Glomerular endothelial cell (primary cell): ENCODE data around the gene GTF2B. TPM values are rescaled to one million over a fixed set of nuclear protein-coding genes. Genes with fewer than 3 reads are reported as not detected.
"Not testable (repeated sequence)": the region's sequence is repeated elsewhere in the genome, so short reads cannot be mapped to it uniquely, and the experiment has no call there.

Experiments used
- DNase-seq: peaks from one replicate; pipeline ENCODE4 v3.0.0-alpha.2; 2011; ENCODE audit warnings: low read depth, low spot score; ENCODE audit errors: extremely low read depth
- total RNA-seq: library from RNA; depleted of rRNA; stranded (reverse); fragments of >200 nt; gene quantifications from 2 replicates; pipeline ENCODE4 v1.2.3, GENCODE V29; 2015

The GTF2B gene
- total RNA-seq, 1 donor from 2014 or later, result 24.5 TPM

DNA sequence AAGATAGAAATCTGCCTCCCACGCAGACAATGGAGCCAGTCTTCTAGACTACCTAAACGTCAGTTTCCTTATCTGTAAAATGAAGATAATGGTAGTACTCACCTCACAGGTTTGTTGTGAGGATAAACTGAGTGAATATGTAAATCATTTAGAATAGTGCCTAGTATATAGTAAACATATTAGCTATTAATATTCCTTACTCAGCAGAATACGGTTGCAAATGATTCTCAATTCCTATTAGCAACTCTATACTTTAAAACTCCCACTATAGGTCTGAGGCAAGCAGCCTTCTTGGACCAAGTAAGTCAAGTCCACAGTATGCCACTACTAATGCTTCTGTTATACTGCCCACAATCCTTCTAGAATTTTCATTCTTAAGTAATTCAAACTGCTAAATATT is 5.4 kb downstream of the GTF2B start:
- DNase-seq, result no peak

DNA sequence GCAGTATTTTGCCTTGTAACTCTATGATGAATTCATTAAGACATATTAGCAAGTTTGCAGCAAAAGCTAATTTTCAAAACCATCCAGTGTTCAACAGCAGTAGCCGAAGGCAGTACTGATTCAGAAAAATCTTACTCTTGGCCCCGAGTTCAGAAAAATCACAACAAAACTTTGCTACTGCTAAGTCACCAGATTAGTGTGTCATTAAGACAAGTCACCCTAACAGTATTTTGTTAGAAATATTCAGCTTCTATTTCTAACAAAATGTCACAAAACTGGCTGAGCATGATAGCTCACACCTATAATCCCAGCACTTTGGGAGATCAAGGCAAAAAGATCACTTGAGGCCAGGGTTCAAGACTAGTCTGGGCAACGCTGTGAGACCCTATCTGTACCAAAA is 8.2 kb downstream of the GTF2B start:
- DNase-seq, result no peak

DNA sequence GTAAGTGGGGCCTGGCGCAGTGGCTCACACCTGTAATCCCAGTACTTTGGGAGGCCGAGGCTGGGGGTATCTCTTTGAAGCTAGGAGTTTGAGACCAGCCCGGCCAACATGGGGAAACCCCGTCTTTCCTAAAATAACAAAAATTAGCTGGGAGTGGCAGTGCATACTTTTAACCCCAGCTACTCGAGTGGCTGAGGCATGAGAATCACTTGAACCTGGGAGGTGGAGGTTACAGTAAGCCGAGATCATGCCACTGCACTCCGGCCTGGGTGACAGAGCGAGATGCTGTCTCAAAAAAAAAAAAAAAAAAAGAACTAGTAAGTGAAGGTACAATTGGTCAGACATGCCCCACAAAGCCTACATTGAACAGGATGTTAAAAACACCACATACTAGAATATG is 10.7 kb downstream of the GTF2B start:
- DNase-seq, result not testable (repeated sequence)

DNA sequence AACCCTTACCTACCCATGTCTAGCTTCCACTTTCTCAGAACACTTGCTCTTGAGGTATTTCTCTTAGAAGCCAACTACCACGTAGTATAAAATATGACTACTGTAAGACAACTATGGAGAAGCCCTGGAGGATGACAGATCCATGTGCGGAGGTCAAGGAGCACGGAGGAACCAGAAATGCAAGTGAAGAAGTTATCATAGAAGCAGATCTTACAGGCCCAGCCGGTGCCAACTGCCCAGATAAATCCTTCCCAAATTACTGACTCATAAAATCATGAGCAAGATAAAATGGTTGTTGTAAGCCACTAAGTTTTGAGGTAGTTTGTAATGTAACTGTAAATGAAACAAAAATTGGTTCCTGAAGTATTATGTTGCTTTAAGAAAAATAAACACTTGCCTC is 12.6 kb downstream of the GTF2B start:
- DNase-seq, result no peak

DNA sequence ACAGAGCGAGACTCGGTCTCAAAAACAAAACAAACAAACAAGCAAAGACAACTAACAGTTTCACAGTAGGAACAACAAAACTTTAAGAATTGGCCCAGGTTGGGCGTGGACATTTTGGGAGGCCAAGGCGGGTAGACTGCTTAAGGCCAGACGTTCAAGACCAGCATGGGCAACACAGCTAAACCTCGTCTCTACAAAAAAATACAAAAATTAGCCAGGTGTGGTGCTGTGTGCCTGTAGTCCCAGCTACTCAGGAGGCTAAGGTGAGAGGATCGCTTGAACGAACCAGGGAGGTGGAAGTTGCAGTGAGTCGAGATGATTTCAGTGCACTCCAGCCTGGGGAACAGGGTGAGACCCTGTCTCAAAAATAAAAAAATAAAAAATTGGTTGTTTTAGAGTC is 13.5 kb downstream of the GTF2B start:
- no peak for DNase-seq

DNA sequence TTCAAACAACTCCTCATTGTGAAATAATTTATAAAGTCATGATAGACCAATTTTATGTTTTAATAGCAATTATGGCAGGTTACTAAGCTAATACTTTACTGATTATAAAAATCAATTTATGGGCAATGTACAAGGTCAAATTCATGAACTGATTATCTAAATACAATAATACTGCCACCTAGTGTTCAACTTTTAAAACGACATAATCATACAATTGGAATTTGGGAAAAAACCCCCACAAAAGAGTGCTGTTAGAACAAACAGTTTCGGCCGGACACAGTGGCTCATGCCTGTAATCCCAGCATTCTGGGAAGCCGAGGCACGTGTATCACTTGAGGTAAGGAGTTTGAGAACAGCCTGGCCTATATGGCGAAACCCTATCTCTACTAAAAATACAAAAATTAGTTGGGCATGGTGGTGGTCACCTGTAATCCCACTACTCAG is 14.0 kb downstream of the GTF2B start:
- DNase-seq, result peak; percentile 9

DNA sequence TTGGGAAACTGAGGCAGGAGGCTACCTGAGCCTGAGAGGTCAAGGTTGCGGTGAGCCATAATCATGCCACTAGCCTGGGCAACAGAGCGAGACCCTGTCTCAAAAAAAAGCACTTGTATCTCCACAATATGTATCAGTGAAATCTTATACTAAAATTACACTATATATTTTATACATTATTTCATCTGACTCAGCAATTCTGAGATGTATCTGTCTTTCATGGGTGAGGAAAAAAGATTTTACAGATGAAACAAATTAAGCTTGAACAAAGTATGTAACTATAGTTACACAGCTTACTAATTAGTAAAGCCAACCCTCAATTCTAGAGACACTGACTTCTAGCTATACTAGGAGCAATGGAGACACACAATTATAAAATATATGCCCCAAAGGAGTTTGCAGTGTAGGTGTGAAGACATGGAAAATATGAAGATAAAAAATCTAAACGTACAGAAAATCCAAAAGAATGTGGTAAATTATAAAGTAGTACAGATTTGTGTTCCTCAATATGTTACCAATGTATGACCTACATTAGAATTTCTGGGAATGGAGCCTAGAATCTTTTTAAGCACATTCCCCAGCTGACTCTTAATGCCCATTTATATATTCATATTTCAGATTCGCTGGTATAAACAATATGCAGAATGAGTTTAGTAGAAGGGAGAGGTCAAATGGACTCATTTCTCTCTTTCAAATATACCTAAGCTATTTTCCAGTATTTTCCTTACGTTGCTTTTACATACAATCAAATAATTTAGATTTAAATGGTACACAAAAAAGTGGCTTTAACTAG is 14.6 kb downstream of the GTF2B start:
- DNase-seq, result no peak

DNA sequence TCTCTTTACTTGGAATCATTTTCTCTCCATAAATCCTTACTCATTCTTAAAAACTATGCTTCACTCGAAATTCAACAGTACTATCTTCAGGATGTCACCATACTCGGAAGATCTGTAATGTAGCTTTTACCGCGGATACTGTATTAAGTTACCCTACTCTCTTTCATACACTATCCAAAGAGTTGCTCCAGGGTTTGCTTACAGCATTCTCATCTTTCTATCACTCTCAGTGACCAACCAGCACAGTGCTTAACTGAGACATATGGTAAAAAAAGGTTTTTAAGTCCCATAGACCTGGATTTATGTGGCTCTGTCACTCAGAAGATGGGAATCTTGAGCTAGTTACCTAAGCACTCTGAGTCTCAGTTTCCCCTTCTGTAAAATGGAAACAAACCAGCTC is 15.8 kb downstream of the GTF2B start:
- no peak for DNase-seq

DNA sequence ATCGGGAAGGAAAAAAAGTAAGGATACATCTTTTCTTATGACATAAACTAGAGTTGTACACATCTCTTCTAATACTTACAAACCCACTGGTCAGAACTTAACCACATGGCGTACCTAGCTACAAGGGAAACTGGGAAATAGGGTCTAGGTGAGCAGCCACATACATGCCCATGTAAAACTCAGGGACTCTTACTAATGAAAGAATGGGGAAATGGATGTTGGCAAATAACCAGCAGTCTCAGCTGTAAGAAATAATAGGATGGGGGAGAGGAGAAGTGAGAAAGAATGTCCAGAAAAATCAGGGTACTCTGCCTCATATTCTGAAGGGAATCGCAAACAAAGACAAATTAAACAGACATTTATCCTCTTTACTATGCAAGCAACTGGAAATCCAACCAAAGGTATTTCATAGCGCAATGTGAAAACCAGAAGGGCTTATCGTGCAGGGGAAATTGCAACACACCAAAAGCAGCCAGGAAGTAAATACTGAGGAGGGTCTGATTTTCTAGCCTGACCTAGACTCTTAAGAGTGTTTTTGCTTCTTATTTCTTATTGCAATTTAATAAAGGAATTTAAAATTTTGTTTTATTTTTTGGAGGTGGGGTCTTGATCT is 17.5 kb downstream of the GTF2B start:
- no peak for DNase-seq

DNA sequence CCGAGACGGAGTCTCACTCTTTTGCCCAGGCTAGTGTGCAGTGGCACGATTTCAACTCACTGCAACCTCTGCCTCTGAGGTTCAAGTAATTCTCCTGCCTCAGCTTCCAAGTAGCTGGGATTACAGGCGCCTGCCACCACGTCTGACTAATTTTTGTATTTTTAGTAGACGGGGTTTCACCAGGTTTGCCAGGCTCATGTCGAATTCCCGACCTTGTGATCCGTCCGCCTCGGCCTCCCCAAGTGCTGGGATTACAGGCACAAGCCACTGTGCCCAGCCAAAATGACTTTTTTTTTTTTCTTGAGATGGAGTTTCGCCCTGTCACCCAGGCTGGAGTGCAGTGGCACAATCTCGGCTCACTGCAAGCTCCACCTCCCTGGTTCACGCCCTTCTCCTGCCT is 21.7 kb downstream of the GTF2B start:
- DNase-seq, result not testable (repeated sequence)

DNA sequence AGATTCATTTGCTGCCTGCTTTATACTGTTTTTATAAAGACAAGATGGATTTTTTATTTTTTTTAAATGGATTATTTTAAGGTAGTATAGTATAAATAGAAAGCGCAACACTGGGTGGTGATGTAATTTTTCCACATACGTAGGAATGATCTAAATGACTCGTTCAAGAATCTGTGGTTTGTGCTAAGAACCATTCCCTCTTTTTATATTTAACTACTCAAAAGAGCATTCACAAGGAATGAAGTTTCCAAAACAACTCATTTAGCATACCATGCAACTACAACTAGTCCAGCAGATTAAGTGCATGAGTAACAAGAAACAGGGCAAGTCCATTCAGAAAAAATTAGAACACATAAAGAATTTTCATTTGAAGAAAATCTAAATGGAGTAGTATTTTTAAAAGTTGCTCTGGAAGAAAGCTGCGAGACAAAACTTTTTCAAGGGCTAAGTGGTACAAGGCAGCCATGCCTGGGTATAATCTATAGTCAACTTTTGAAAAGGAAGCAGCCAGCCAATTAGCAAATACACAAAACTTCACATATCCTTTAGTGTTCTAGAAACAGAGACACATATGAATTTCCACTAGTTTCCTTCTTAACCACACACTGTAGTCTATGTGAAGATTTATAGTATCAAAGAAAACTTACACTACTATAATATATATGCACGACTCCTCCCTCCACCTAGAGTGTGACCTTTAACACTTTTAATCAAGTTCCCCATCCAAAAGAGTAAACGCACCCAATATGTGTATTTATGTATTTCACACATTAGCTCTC is 23.4 kb downstream of the GTF2B start:
- DNase-seq, result no peak

DNA sequence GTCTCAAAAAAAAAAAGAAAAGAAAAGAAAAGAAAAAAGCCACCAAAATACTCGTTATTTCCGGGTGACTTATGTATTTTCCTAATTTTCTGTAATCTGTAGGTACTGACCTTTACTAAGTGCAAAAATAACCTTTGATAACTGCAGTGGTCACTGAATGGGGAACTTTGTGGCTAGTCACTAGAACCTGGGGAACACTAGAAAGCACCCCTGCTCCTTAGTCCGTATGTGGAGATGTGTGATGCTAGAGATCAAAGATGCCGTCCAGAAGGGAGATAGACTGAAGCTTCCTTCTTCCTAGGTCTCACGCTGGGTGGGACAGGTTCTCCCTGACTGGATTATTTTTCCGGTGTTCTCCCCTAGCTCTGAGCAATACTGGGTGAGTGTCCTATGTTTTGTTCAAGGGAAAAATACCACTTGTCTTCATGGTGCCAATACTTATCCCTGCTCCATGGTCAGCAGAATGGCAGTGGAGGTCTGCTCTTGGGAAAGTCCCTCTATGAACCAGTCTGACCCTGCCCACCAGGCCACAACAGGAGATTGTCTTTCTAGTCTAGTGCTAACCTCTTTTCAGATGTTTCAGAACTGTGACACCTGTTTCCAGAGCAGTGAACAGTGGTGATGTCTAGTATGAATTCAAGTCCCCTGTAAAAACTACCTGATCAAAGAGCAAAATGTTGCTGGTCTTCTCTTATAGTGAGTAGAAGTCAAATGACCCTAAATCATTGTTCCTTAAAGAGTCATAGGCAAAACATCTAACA is 39.9 kb downstream of the GTF2B start:
- DNase-seq, result no peak

DNA sequence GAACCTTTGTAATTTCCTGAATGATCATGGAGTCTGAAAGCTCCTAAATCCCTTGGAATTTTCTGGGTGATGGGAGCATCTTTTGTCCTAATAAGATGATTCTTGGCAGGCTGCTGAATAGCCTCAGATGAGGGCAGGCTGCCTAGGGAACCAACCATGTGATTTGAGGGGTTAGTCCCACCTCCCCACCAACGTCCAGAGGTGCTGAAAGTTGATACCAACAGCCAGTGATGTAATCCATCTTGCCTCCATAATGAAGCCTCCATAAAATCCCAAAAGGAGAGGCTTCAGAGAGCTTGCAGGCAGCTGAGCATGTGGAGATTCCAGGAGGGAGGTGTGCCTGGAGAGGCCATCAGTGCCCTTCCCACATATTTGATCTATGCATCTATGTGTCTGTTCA is 43.7 kb downstream of the GTF2B start:
- no peak for DNase-seq

DNA sequence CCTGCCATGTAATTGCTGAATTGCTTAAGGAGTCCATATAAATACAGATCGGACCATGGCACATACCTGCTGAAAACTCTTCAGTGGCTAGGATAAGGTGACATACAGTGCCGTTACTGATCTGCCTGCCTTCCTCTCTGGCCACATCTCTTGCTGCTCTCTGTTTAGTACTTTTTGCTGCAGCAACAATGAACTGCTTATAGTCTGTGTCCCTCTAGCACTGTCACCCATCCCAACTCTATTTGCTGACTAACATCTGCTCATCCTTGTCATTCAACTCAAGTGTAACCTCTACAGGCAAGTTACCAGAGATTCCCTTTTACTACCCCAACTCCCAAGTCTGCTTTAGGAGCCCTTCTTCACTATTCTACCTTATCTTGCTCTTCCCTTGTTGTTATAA is 65.6 kb downstream of the GTF2B start:
- DNase-seq, result no peak

DNA sequence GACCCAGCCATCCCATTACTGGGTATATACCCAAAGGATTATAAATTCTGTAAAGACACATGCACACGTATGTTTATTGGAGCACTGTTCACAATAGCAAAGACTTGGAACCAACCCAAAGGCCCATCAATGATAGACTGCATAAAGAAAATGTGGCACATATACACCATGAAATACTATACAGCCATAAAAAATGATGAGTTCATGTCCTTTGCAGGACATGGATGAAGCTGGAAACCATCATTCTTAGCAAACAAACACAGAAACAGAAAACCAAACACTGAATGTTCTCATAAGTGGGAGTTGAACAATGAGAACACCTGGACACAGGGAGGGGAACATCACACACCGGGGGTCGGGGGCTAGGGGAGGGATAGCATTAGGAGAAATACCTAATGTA is 71.7 kb downstream of the GTF2B start:
- DNase-seq, result not testable (repeated sequence)

DNA sequence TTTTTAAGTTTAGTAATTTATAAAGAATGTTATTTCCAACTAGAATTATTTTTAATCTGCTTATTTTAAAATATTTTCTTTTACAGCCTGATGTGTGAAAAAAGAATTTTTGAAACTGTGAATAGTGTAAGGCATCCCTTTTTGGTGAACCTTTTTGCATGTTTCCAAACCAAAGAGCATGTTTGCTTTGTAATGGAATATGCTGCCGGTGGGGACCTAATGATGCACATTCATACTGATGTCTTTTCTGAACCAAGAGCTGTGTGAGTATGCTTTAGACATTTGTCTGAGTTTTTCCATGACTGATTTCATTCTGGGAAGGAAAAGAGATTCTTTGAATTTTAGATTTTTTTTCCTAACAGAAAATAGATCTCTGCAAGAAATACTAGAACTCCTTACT is 77.9 kb downstream of the GTF2B start:
- DNase-seq, result no peak

DNA sequence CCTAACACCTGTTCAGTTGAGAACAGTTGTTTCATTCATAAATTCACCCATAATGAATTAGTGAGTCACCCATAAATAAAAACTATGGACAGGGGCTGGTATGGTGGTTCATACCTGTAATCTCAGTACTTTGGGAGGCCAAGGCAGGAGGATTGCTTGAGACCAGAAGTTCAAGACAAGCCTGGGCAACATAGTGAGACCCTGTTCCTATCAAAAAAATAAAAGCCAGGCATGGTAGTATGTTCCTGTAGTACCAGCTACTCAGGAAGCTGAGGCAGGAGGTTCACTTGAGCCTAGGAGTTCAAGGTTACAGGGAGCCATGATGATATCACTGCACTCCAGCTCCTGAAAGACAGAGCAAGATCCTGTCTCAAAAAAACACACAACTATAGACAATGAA is 79.0 kb downstream of the GTF2B start:
- no peak for DNase-seq

DNA sequence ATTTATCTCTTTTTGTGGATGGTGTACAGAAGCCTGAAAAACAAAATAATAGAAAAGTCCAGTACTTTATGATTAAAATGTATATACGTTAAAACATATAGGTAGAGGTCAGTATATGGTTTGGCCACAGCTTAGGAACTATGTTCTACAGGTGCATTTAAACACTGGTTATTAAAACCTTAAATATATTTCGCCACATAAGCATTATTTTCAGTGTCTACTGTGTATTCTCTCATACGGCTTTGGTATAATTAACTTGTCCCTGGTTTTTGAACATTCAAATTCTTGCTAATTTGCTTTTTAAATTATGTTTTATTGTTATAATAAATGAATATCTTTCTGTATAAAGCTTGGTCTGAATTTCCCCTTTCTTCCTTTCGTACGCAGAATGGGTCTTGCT is 87.9 kb downstream of the GTF2B start:
- DNase-seq, result no peak

DNA sequence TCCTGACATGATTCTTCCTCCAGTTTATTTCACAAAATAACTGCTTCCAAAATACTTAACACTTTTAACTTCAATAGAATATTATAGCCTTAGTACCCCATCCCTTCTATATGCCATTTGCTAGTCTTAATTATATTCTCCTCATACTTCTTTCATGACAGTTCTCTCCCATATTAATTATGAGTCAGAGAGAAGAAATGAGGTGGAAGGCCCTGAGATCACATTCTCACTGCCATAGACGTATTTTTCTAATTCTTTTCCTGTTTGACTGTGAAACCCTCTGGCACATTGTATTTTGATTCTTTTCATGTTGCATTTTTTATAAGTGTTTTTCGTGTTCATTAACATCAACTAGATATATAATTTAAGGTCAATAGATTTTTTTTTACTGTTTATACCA is 88.4 kb downstream of the GTF2B start:
- no peak for DNase-seq
